IPS-15b (cell line): ENCODE data around the gene KRT8.
"Not testable (repeated sequence)": the region's sequence is repeated elsewhere in the genome, so short reads cannot be mapped to it uniquely, and the experiment has no call there.

Experiments
- H3K27me3 ChIP-seq: one replicate; pipeline ENCODE4 v1.6.1; 2013; ENCODE audit warnings: low read length; ENCODE audit not compliant: control insufficient read depth, insufficient read depth
- H3K36me3 ChIP-seq: one replicate; pipeline ENCODE4 v1.6.1; 2013; ENCODE audit warnings: low read length; ENCODE audit not compliant: control insufficient read depth, insufficient read depth
- H3K4me1 ChIP-seq: one replicate; pipeline ENCODE4 v1.6.1; 2013; ENCODE audit warnings: mild to moderate bottlenecking, low read length; ENCODE audit not compliant: control insufficient read depth, insufficient read depth
- H3K4me3 ChIP-seq: one replicate; pipeline ENCODE4 v1.5.1; 2013; ENCODE audit warnings: low read depth, low read length
- H3K9ac ChIP-seq: one replicate; pipeline ENCODE4 v1.6.1; 2013; ENCODE audit warnings: low read depth, mild to moderate bottlenecking, low read length
- H3K9me3 ChIP-seq: one replicate; pipeline ENCODE4 v1.6.1; 2013; ENCODE audit warnings: mild to moderate bottlenecking, low read length; ENCODE audit not compliant: control insufficient read depth, insufficient read depth

KRT8 gene

GRCh38 chr12:52861511-52861910 is 43.4 kb downstream of the KRT8 start:
- Histone ChIP-seq H3K9ac (no peak overlapping the region), H3K36me3 (no peaks in the 10 kb centered on the region), H3K9me3 (no peaks in the 10 kb centered on the region), H3K4me3 (no peak overlapping the region), H3K27me3 (no peaks in the 10 kb centered on the region), H3K4me1 (no peaks in the 10 kb centered on the region)

- Histone ChIP-seq H3K9ac (no peak overlapping the region), H3K4me1 (no peaks in the 10 kb centered on the region), H3K27me3 (no peaks in the 10 kb centered on the region), H3K4me3 (no peak overlapping the region), H3K36me3 (no peaks in the 10 kb centered on the region), H3K9me3 (no peaks in the 10 kb centered on the region)
Measured at GRCh38 chr12:52860102-52860823, 44.6 kb downstream of the KRT8 start.

GRCh38 chr12:52857500-52857899 is 47.4 kb downstream of the KRT8 start:
- H3K36me3 ChIP-seq, result no peaks in the 10 kb centered on the region
- H3K27me3 ChIP-seq, result no peaks in the 10 kb centered on the region
- no peak overlapping the region for H3K4me3 ChIP-seq
- H3K9ac ChIP-seq, result no peak overlapping the region
- no peaks in the 10 kb centered on the region for H3K4me1 ChIP-seq
- H3K9me3 ChIP-seq, result no peaks in the 10 kb centered on the region

- Histone ChIP-seq H3K36me3 (no peaks in the 10 kb centered on the region), H3K4me1 (no peaks in the 10 kb centered on the region), H3K4me3 (no peak overlapping the region), H3K9ac (no peak overlapping the region), H3K9me3 (no peaks in the 10 kb centered on the region), H3K27me3 (no peaks in the 10 kb centered on the region)
Measured at GRCh38 chr12:52856787-52857186, 48.1 kb downstream of the KRT8 start.

GRCh38 chr12:52856077-52856476 is 48.8 kb downstream of the KRT8 start:
- not testable (repeated sequence) for H3K9me3 ChIP-seq, H3K4me3 ChIP-seq, H3K4me1 ChIP-seq, H3K9ac ChIP-seq, H3K27me3 ChIP-seq, H3K36me3 ChIP-seq

- Histone ChIP-seq H3K4me1 (no peaks in the 10 kb centered on the region), H3K27me3 (no peaks in the 10 kb centered on the region), H3K9ac (no peak overlapping the region), H3K36me3 (no peaks in the 10 kb centered on the region), H3K4me3 (no peak overlapping the region), H3K9me3 (no peaks in the 10 kb centered on the region)
Measured at GRCh38 chr12:52851787-52852186, 53.1 kb downstream of the KRT8 start.

- Histone ChIP-seq H3K4me1 (no peaks in the 10 kb centered on the region), H3K9ac (no peak overlapping the region), H3K9me3 (no peaks in the 10 kb centered on the region), H3K36me3 (no peaks in the 10 kb centered on the region), H3K27me3 (no peaks in the 10 kb centered on the region), H3K4me3 (no peak overlapping the region)
Measured at GRCh38 chr12:52850681-52851080, 54.2 kb downstream of the KRT8 start.

GRCh38 chr12:52849511-52849910 is 55.4 kb downstream of the KRT8 start:
- Histone ChIP-seq H3K27me3 (no peaks in the 10 kb centered on the region), H3K4me1 (no peaks in the 10 kb centered on the region), H3K36me3 (no peaks in the 10 kb centered on the region), H3K9ac (no peak overlapping the region), H3K9me3 (no peaks in the 10 kb centered on the region), H3K4me3 (no peak overlapping the region)

GRCh38 chr12:52848661-52849255 is 56.1 kb downstream of the KRT8 start, which contains the start of gene KRT78:
Gene KRT78 (minus strand): TSS chr12:52848994. CDS start chr12:52848930, 64 bp downstream.
- H3K27me3 ChIP-seq, result no peaks in the 10 kb centered on the region
- no peak within 1 kb of the TSS for H3K4me3 ChIP-seq
- H3K36me3 ChIP-seq, result no peaks in the 10 kb centered on the region
- no peaks in the 10 kb centered on the region for H3K4me1 ChIP-seq
- H3K9ac ChIP-seq, result no peak within 1 kb of the TSS
- H3K9me3 ChIP-seq, result no peaks in the 10 kb centered on the region

GRCh38 chr12:52847335-52848102 is 57.4 kb downstream of the KRT8 start:
- no peaks in the 10 kb centered on the region for H3K27me3 ChIP-seq
- H3K9me3 ChIP-seq, result no peaks in the 10 kb centered on the region
- no peak overlapping the region for H3K9ac ChIP-seq
- H3K4me3 ChIP-seq, result no peak overlapping the region
- H3K36me3 ChIP-seq, result no peaks in the 10 kb centered on the region
- no peaks in the 10 kb centered on the region for H3K4me1 ChIP-seq
